HG02678 (cell line): ENCODE measurements around the gene POLR2L.

Experiments
- ATAC-seq: cut with Tn5 transposase; IDR thresholded peaks from one replicate; pipeline ENCODE4 v1.9.1; 2021; ENCODE audit warnings: mild to moderate bottlenecking, moderate library complexity; ENCODE audit not compliant: unreplicated experiment

The POLR2L gene

DNA sequence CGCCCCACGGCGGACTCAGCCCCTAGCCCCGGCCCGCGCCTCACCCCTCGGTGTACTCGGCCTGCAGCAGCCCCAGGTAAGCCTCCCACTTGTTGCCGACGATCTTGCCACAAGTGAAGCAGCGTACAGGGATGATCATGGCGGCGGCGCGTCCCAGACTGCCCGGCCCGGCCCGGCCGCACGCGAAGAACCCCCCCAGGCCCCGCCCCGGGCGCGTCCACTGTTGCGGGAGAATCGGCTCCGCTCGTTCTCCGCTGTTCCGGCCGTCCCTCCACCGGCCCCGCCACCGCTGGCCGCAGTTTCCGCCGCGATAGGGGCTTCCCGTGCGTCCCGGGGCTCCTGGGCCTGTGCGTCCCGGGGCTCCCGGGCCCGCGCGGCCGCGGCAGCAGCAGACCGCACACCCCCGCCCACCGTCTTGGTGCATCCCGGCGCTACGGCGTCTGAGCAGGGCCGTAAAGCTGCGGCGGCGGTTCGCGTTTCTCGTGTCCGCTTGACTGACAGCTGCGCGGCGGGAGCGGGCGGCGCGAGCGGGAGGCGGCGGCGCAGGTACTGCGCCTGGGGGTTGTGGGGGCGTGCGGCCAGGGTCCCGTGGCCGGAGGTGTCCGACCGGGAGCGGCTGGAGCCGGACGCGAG, at the start of gene POLR2L, which contains the start of gene TSPAN4:
Gene POLR2L, minus strand, starts transcription at position 160 of the 633 bp plus-strand sequence. Its CDS starts 21 bp downstream, at position 139.
Gene TSPAN4, plus strand, starts transcription at position 483 of the 633 bp plus-strand sequence. CDS start 7,453 bp downstream, outside the sequence.
- ATAC-seq, result peak; percentile 67

DNA sequence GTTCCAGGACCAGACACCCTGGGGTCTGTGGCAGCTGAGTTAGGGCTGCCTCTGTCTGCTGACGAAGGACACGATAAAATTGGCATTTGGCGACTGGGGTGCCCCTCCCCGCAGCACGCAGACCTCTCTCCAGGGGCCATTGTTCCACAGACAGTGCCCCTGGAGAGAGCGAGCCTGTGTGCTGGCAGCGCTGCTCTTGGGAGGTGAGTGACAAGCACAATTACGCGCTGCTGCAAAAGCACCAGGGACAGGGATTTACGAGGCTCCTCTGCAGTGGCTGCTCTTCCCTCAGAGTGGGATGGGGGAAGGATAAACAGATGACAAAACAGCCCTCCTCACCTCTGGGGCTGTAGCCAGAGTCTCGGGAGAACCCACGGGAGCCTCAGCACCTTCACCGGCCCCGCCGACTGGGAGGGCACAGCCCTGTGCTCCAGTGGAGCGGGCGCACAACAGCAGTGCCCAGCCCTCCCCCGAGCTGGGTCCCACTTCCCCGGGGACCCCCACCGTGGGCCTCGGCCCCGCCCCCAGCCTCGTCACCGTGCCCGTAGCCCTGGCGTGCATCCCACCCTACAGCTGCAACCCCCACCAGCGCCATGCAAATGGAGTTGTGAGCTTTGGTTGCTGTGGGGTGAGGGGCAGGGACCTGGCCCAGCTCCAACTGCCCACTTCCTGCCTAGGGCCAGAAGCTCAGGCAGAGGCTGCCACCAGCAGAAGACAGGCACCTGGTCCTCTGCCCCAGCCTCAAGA, 48.6 kb upstream of the POLR2L start:
- no peak for ATAC-seq

DNA sequence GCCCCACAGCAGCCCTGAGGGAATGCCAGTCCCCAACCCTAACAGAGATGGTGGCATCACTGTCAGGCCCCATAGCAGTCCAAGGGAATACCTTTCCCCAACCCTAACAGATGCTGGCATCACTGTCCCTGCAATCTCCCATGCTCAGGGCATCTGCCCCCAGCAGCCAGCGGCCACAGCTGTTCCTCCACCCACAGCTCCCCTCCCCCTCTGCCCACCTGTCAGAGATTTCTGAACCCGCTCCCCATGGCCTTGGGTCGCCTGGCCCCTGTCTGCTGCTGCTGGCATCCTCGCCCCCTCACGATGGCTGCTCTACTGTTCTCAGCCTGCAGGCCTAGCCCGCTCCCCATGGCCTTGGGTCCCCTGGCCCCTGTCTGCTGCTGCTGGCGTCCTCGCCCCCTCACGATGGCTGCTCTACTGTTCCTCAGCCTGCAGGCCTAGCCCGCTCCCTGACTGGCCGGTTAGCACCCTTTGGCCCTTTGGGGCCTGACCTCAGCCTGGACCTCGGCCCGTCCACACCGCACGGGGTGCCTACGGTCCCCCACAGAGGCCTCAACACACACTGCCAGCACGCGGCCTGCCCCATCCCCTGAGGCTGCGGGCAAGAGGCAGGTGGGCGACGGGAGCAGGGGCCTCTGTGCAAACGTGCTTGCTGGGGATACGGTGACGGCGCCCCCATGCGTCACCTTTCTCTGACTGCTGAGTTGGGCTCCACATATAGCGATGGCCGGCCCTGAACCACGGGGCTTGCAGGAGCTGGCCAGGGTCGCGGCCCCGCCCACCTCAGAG, 47.6 kb upstream of the POLR2L start:
- ATAC-seq, result no peak

DNA sequence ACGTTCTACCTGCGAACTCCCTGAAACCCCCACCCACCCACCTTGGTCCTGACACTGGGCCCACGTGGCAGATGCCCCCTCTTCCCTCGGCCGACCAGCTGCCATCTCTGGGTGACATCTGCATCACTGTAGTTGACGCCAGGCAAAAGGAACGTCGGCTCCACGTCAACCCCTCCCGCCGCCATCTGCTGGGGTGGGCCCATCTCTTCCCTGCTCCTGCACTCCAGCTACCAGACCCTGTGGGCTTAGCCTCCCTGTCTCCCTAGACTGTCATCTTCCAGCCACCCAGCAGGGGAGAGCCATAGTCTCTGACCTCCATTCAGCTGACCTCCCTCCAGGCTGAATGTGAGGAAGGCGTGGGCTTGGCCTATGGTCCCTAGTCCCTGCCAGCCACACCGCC, 46.9 kb upstream of the POLR2L start:
- ATAC-seq, result no peak

DNA sequence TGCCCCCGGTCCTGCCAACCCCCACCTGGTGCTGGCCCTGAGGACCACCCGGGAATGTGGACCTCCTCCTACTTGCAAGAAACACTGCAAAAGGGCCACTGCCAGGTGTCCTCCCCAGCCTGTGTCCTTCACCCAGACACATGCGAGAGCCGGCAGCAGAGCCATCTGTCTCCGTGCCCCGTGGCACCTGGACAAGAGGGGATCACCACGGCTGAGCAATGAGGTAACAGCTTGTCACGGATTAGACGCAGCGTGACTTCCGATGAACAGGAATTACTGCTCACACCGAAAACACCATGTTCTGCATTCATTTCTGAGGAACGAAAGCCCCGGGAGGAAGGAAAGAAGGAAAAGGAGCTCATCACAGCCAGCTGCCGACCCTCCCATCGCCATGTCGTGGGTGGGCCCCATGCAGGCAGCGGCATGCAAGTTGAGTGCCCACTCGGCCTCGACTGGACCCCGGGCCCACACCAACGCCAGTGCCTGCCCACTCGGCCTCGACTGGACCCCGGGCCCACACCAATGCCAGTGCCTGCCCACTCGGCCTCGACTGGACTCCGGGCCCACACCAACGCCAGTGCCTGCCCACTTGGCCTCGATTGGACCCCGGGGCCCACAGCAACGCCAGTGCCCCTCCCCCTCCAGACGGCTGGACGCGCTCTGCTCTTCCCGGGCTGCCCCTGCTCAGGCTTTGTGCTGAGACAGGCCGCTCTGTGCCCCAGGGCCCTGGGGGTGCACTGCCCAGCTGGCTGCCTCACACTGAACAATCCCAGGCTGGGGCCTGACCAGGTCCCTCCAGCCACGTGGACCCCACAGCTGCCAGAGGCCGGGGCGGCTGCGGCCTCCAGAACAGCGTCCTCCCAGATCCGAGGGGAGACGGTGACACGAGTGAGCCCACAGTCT, 46.2 kb upstream of the POLR2L start:
- no peak for ATAC-seq

DNA sequence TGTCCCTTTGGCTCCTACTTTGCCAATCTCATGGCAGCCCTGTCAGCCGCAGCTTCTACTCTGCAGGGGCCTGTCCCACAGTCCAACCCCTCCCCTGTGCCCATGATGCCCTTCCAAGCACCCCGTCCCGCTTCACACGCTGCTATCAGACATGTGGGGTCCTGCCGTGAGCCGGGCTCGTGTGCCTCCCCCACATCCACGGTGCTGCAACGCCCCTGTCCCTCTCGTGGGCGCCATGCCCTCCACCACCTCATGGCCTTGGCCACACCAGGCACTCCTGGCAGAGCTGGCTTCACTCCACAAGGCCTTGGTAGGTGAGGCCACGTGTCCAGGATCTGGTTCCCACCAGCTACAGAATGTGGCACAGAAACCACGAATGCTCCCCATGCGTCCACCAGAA, 45.3 kb upstream of the POLR2L start:
- ATAC-seq, result no peak

DNA sequence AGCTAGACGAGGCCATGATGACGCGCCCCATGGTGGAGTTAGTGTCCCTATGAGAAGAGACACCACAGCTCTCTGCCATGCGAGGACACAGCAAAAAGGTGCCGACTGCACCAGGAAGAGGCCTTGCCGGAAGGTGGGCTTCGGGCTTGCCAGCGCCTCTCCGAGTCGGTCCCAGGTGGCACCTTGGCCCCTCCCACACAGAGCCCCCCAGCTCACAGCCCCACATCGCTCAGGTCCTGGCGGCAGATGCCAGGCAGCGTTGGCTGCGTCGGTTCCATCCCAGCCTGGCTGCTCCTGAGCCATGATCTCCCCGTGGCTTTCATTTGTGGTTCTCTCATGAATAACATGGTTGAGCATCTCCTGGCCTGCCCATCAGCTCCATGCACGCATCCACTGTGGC, 44.2 kb upstream of the POLR2L start:
- ATAC-seq, result no peak

DNA sequence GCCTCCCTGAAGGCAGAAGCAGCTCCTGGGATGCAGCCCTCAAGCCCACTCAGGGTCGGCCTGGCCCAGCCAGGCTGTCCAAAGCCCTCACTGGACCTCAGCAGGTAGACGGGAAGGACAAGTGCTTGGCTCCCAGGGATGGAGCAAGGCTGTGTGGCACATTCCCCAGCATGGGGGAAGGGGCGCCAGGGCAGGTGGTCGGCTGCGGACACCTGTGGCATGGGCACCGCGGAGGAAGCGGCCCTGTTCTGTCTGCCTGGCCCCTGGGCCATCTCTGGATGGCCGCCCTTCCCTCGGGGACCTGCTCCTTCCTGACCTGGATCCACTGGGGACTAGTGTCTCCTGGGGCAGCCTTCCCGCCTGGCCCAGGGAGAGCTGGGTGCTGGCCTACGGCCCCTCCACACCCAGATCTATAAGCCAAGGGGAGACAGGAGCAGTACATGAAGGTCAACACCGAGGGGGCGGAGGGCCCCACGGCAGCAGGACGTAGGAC, 42.3 kb upstream of the POLR2L start:
- no peak for ATAC-seq

DNA sequence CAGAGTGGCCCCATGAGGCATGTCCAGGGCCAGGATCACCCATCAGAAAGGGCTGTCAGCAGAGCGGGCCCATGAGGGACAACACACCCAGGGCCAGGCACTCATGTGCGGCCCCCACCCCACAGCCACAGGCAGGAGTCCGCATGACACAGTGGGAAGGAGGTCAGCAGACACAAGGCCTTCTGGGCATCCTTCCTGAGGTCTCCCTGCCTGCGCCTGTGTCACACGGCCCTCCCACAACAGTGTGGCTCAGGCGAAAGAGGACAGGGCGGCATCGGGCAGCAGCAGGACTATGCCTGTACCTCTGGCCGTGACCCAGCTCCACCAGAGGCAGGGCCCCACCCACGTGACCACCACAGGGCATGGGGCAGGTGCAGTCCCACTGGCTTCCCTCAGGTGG, 41.2 kb upstream of the POLR2L start:
- ATAC-seq, result no peak

DNA sequence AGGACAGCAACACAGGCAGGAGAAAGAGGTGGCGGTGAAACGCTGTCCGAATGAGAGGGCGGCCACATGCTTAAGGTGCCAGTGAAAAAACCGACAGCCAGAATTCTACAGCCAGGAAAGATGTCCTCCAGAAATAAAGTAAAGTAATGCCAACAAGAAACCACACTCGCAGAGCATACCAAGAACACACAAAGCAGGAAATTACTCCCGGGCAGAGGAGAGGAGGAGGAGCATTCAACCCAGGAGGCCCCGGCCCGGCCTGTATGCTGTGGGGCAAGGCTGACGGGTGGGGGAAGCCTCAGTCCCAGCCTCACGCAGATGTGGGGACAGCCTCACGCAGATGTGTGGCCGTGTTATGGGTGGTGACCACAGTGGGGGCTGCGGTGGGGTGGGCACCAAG, 40.3 kb upstream of the POLR2L start:
- no peak for ATAC-seq

DNA sequence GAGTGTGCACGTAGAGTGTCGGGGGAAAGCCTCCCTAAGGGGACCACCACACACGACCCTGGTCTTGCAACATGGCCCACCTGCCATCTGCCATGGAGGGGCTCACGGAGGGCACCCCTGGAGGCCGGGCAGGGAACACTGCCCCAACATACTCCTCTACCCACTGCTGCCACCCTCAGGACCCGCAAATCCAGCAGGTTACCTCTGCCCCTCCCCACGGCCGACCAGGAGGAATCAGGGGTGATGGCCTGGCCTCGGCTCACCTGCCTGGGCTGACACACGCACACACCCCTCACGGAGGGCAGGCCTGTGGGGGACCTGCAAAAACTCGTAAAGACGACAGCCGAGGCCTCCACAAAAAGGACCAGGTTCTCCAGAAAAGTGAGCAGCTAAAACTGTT, 38.1 kb upstream of the POLR2L start:
- no peak for ATAC-seq

DNA sequence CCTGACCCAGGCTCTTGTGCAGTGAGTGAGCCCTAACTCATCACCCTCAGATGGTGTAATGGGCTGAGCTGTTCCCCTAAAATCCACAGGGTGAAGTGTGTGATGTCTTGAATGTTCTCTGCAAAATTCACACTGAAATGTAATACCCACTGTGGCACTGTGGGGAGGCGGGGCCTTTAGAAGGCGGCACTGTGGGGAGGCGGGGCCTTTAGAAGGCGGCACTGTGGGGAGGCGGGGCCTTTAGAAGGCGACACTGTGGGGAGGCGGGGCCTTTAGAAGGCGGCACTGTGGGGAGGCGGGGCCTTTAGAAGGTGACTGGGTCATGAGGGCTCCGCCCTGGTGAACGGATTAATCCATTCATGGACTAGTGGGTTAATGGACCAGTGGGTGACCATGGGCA, 35.2 kb upstream of the POLR2L start:
- no peak for ATAC-seq

DNA sequence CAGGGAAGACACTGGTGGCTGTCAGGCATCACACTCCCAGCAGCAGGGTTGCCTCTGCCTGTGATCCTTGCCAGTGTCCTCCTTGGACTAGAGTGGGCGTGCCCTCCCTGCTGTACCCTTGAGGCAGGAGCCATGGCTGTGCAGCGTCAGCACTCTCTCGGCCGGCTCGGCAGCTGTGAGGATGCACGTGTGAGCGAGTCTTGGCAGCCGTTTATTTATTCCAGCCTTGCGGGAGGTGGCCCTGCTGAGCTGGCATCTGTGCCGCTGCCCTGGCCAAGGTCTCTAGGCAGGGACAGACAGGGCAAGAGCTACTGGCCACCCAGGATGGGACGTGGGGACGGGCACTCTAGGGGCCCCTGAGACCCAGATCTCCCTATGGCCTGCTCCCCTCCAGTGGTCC, 34.2 kb upstream of the POLR2L start:
- ATAC-seq, result no peak

DNA sequence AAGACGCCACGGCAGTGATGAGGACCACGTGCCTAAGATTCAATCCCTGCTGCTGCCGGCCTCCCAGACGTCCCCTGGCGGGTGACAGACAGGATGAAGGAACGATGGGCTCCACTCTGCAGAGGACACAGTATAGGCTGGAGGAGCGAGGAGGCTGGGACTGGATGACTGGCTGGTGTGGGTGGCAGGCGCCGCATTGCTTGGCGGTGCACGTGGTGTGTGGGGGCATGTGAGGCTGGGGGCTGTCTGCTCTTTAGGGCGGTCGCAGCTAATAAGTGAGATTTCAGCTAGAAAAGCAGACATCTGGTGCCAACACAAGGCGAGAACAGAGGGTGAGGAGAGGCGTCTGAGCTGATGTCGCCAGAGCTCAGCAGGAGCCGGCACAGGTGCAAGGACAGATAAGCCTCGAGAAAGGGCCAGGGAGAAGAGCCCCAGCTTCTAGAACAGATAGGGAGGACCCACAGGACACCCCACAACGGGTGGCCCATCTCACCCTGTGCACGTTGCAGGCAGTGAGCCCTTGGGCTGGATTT, 33.5 kb upstream of the POLR2L start:
- no peak for ATAC-seq

DNA sequence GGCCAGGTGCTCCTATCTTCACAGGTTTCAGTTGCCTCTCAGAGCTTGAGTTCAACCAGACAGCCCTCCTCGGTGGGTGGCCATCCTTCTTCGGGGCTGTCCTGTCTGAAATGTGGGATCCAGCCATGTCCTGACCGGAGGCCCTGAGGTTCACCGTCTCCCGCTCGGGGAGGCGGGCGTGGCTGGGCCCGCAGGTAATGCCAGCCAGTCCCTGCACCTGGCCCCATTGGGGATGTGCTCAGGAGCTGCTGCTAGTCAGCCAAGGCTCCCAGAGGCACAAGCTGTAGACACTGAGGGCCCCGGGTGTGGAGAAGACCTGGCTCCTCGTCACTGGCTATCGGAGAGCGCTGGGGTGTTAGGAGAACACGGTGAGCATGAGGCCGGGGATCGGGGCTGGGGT, 32.9 kb upstream of the POLR2L start:
- ATAC-seq, result no peak

DNA sequence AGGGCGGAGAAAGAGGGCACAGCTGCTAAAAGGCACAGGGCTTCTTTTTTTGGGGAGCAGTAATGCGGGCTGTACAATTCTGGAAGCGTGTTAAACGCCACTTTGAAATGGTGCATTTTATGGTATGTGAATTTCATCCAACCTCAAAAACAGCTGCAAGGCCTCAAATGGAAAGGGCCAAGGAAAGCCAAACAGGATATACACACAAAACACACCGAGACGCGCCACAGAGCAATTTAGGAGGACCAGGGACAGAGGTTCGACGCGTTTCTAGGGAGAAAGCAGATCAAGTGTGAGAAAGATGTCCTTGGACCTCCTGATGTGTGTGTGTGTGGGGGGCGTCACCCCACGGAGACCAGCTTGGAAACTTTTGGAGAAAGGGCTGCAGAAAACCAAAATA, 31.4 kb upstream of the POLR2L start:
- ATAC-seq, result no peak

DNA sequence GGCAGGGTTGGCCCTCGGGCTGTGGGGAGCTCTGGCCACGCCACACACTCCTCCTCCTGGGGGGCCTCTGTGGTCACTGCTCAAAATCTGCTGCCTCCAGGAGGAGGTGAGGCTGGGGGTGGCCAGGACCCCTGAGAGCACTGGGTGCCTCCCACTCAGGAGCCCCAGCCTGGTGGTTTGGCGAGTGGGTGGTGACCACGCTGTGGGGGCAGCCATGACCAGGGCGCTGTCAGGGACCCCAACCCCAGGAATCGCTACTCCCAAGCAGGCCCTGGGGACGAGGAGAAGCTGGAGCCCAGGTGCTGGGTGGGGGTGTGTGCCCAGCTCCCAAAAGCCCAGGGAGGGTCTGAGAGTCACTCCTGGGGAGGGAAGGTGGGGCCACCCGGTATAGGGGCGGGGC, 30.5 kb upstream of the POLR2L start:
- ATAC-seq, result no peak

DNA sequence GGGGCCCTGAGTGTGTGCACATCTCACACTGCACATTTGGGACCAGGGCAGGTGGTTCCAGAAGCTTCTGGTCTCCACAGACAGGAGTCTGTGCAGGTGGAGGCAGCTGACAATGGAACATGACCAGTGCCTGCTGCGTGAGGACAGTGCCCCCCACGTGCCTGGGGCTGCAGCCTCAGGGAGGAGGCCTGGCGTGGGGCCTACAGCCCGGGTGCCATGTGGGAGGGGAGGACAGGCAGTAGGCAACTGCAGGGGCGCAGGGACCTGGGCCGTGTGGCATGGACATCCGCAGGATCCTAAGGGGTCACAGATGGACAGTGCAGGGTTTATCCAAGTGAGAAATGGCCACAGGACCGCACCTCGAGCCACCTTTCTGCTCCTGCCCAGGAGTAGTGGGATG, 29.1 kb upstream of the POLR2L start:
- ATAC-seq, result no peak

DNA sequence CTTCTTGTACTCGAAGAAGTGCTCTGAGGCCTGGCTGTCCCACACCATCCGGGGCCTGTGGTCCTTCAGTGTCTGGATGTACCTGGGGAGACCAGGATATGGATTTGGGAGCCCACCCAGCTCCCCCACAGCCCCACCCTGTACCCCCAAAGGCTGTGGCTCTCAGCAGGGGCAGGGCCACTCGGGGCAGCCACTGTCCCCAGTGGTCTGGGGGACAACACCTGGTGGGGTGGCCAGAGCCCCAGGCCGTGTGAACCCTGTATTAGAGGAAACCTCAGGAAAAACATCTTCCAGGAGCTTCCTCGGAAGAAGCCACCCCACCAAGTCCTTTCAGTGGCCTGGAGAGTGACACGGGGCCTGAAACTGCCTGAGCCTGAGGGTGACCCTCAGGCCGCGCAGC, 28.1 kb upstream of the POLR2L start:
- no peak for ATAC-seq

DNA sequence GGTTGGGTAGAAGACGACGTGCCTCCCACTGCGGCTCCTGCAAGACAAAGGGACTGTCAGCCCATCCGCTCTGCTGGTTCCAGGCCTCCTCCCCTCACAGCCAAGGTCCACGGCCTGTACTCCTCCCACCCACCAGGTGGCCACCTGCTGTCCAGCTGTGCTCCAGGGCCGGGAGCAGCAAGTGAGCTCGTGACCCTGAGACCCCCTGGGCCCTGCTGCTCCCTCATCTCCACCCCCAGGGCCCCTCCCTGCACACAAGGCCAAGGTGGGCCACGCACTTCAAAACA, 27.7 kb upstream of the POLR2L start:
- ATAC-seq, result no peak
